Glomerular endothelial cell (primary cell): Measurements from ENCODE around the gene CH25H. TPM values are rescaled to one million over a fixed set of nuclear protein-coding genes. Genes with fewer than 3 reads are reported as not detected.

Experiments
- DNase-seq: peaks from one replicate; pipeline ENCODE4 v3.0.0-alpha.2; 2011; ENCODE audit warnings: low read depth, low spot score; ENCODE audit errors: extremely low read depth
- total RNA-seq: library from RNA; depleted of rRNA; stranded (reverse); fragments of >200 nt; gene quantifications from 2 replicates; pipeline ENCODE4 v1.2.3, GENCODE V29; 2015

CH25H gene
- total RNA-seq, 1 donor from 2014 or later = not detected

- no peak for DNase-seq
These were observed 47.4 kb downstream of the CH25H start for GRCh38 chr10:89159761-89160160.

GRCh38 chr10:89159316-89159715 is 47.8 kb downstream of the CH25H start:
- no peak for DNase-seq

GRCh38 chr10:89158446-89158845 is 48.7 kb downstream of the CH25H start:
- DNase-seq = no peak

DNA sequence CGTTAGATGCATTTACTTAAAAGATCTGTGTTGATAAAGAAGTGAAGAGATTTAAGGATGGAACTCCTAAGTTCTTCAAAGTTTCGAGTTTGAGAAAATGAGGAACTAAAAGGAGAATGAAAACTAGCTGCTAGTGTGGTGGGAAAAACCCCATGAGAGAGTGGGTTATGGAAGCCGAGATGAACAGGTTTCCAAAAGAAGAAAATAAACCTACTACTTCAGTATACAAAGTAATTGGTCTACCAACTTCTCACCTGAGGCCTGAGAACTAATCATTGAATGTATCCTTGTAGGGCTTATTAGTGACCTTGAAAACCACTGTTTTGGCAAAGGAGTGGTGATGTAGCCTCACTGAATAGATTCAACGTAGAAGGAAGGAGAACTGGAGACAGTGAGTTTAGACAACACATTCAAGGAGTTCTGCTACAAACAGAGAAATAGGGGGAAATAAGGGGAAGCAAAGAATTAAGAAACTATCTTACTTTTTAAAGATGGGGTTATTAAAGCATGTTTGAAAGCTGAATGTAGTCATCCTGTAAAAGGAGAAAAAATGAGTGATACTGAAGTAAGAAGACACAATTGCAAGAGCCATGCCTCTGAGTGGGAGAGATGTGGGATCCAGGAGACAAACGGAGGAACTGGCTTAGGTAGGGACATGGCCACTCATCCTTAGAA is 50.8 kb downstream of the CH25H start:
- no peak for DNase-seq

Other genes starting within 250 kb of the CH25H start
- gene FAS, start 216.5 kb downstream of the CH25H start, total RNA-seq = 13.2 and 16.6 TPM in 2 replicates
- 53.1 and 62.1 TPM in 2 replicates for gene LIPA, start 44.5 kb upstream of the CH25H start, total RNA-seq
- 7.9 and 8.9 TPM in 2 replicates for gene IFIT2, start 94.7 kb upstream of the CH25H start, total RNA-seq
- gene IFIT3, start 120.7 kb upstream of the CH25H start, total RNA-seq = 33.3 and 47.2 TPM in 2 replicates
- not detected in 2 replicates for gene IFIT1B, start 170.7 kb upstream of the CH25H start, total RNA-seq
- gene IFIT1, start 185.3 kb upstream of the CH25H start, total RNA-seq = 3.3 and 20.8 TPM in 2 replicates
- 14.3 and 22.5 TPM in 2 replicates for gene IFIT5, start 207.3 kb upstream of the CH25H start, total RNA-seq